Gastrocnemius medialis (tissue), 4 donors: ENCODE data around the gene ZNF524.

Experiments
- CTCF ChIP-seq, 5 experiments: fragments of 450-650 bp in 3 of 5; fragments of 200-600 bp in 2 of 5; sonication (generic) in 2 of 5; IDR thresholded peaks in 4 of 5; conservative IDR thresholded peaks in 1 of 5; 1 replicate in 4 of 5; 2 replicates in 1 of 5; pipeline ENCODE4 v1.5.1; 2016 to 2019; ENCODE audit warnings: antibody characterized with exemption in 5 of 5, mild to moderate bottlenecking in 3 of 5, moderate library complexity in 3 of 5
- POLR2A ChIP-seq, 2 donors: fragments of 450-650 bp; IDR thresholded peaks; one replicate each; pipeline ENCODE4 v1.6.1; 2017; ENCODE audit warnings: antibody characterized with exemption in 2 of 2, mild to moderate bottlenecking in 2 of 2, moderate library complexity in 2 of 2

- TF ChIP-seq CTCF (IDR thresholded peaks at IDR 0.05 in 4 of 5, conservative IDR thresholded peaks at IDR 0.05 in 1 of 5) (peak in 1 of 5 experiments; percentile 13), POLR2A (IDR thresholded peaks at IDR 0.05) (peak in 1 of 2 donors; percentile 11)
Observed at GRCh38 chr19:55643003-55643886, 43.2 kb downstream of the ZNF524 start, which contains the start of gene ZNF581.
